Measurements from ENCODE around the gene EGFL6.

EGFL6 gene

DNA sequence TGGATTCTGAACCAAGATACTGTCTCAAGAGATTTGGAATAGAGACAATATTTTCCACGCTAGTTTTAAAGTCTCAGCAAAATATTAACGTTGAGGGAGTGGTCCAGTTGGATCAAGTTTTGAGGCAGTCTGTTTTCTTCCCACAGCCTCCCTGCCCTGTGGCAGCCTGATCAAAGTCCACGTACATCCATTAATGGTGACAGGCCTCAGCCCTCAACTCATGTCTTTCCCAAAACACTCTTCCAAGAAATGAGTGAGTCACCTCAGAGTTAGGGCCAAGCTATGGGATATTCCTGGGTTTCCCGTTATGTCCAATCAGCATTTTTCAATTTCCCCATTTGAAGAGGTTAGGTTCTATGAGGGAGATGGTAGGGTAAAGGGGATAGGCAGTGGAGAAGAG, 28.5 kb downstream of the EGFL6 start:
- H3K9ac ChIP-seq (ENCODE audit: low read length): no peak overlapping the region
- no peak for DNase-seq

DNA sequence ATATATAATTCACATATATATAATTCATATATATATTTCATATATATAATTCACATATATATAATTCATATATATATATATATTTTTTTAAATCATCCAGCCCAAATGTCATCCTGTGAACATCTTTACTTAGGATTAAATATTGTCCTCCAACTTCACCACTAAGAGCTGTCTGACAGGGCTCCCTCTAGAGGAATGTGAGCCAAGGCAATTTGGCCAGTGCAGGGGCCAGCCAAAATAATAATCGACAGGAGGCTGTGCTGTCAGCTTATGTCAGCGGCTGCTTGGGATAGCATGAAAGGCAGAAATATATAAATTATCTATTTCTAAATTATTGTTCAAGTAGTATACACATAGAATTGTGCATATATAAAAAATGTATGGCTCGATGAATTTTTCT, 29.5 kb downstream of the EGFL6 start:
- Histone ChIP-seq H3K23ac (ENCODE audit: low read length) (no peak overlapping the region), H3K9ac (ENCODE audit: low read length) (no peak overlapping the region), H3K27me3 (ENCODE audit: insufficient read depth, low read length, poor library complexity) (no peaks in the 10 kb centered on the region), H3K4me1 (ENCODE audit: control insufficient read depth, low read depth, low read length) (no peaks in the 10 kb centered on the region), H3K56ac (ENCODE audit: low read length) (no peak overlapping the region), H2BK5ac (ENCODE audit: low read length) (no peak overlapping the region), H3K27ac (ENCODE audit: low read depth, low read length) (no peak overlapping the region), H3K79me1 (ENCODE audit: low read length) (no peaks in the 10 kb centered on the region), H4K5ac (ENCODE audit: low read length) (no peak overlapping the region), H3K4ac (ENCODE audit: low read depth, low read length) (no peak overlapping the region), H2AK5ac (ENCODE audit: low read length) (no peak overlapping the region), H3K4me2 (ENCODE audit: low read length) (no peak overlapping the region), H3K79me2 (ENCODE audit: control insufficient read depth, insufficient read depth, low read length) (no peaks in the 10 kb centered on the region), H3K18ac (ENCODE audit: low read length) (no peak overlapping the region), H3K4me3 (ENCODE audit: low read length) (no peak overlapping the region), H2BK15ac (replicated peaks; ENCODE audit: low read depth) (no peak overlapping the region), H4K8ac (ENCODE audit: low read depth, low read length) (no peak overlapping the region), H2BK120ac (ENCODE audit: low read depth, low read length) (no peak overlapping the region), H3K36me3 (ENCODE audit: control insufficient read depth, insufficient read depth, low read length) (no peaks in the 10 kb centered on the region)
- peak; percentile 14 for DNase-seq
- WGBS (ENCODE audit: extremely low coverage, insufficient coverage, low lambda C conversion rate): no CpG with 5 or more reads among the region's 3 CpGs

More for the DNA sequence above, 28.5 kb downstream of the EGFL6 start:
- no peak overlapping the region for H3K23ac ChIP-seq (ENCODE audit: low read length)
- H3K4ac ChIP-seq (ENCODE audit: low read depth, low read length): no peak overlapping the region
- no peak overlapping the region for H3K56ac ChIP-seq (ENCODE audit: low read length)
- no peak overlapping the region for H3K27ac ChIP-seq (ENCODE audit: low read depth, low read length)
- no peaks in the 10 kb centered on the region for H3K36me3 ChIP-seq (ENCODE audit: control insufficient read depth, insufficient read depth, low read length)
- no peak overlapping the region for H2BK5ac ChIP-seq (ENCODE audit: low read length)
- H4K8ac ChIP-seq (ENCODE audit: low read depth, low read length): no peak overlapping the region
- H3K18ac ChIP-seq (ENCODE audit: low read length): no peak overlapping the region
- no peaks in the 10 kb centered on the region for H3K79me1 ChIP-seq (ENCODE audit: low read length)
- H3K4me3 ChIP-seq (ENCODE audit: low read length): no peak overlapping the region
- H3K79me2 ChIP-seq (ENCODE audit: control insufficient read depth, insufficient read depth, low read length): no peaks in the 10 kb centered on the region
- no CpG with 5 or more reads among the region's 4 CpGs for WGBS (ENCODE audit: extremely low coverage, insufficient coverage, low lambda C conversion rate)
- no peaks in the 10 kb centered on the region for H3K27me3 ChIP-seq (ENCODE audit: insufficient read depth, low read length, poor library complexity)
- H3K4me2 ChIP-seq (ENCODE audit: low read length): no peak overlapping the region
- H2BK120ac ChIP-seq (ENCODE audit: low read depth, low read length): no peak overlapping the region
- H2BK15ac ChIP-seq (replicated peaks; ENCODE audit: low read depth): no peak overlapping the region
- H2AK5ac ChIP-seq (ENCODE audit: low read length): no peak overlapping the region
- H4K5ac ChIP-seq (ENCODE audit: low read length): no peak overlapping the region
- no peaks in the 10 kb centered on the region for H3K4me1 ChIP-seq (ENCODE audit: control insufficient read depth, low read depth, low read length)

- DNase-seq: no peak
- Histone ChIP-seq H3K56ac (ENCODE audit: low read length) (no peak overlapping the region), H2BK120ac (ENCODE audit: low read depth, low read length) (no peak overlapping the region), H2BK5ac (ENCODE audit: low read length) (no peak overlapping the region), H3K27ac (ENCODE audit: low read depth, low read length) (no peak overlapping the region), H3K18ac (ENCODE audit: low read length) (no peak overlapping the region), H3K23ac (ENCODE audit: low read length) (no peak overlapping the region), H3K4me2 (ENCODE audit: low read length) (no peak overlapping the region), H2AK5ac (ENCODE audit: low read length) (no peak overlapping the region), H3K9ac (ENCODE audit: low read length) (no peak overlapping the region), H4K5ac (ENCODE audit: low read length) (no peak overlapping the region), H3K79me2 (ENCODE audit: control insufficient read depth, insufficient read depth, low read length) (no peaks in the 10 kb centered on the region), H3K27me3 (ENCODE audit: insufficient read depth, low read length, poor library complexity) (no peaks in the 10 kb centered on the region), H3K4me1 (ENCODE audit: control insufficient read depth, low read depth, low read length) (no peaks in the 10 kb centered on the region), H3K79me1 (ENCODE audit: low read length) (no peaks in the 10 kb centered on the region), H3K4ac (ENCODE audit: low read depth, low read length) (no peak overlapping the region), H3K36me3 (ENCODE audit: control insufficient read depth, insufficient read depth, low read length) (no peaks in the 10 kb centered on the region), H2BK15ac (replicated peaks; ENCODE audit: low read depth) (no peak overlapping the region), H4K8ac (ENCODE audit: low read depth, low read length) (no peak overlapping the region), H3K4me3 (ENCODE audit: low read length) (no peak overlapping the region)
- WGBS (ENCODE audit: extremely low coverage, insufficient coverage, low lambda C conversion rate): no CpG with 5 or more reads among the region's 1 CpG
These were observed 30.1 kb downstream of the EGFL6 start for GRCh38 chrX:13599491-13599890.

DNA sequence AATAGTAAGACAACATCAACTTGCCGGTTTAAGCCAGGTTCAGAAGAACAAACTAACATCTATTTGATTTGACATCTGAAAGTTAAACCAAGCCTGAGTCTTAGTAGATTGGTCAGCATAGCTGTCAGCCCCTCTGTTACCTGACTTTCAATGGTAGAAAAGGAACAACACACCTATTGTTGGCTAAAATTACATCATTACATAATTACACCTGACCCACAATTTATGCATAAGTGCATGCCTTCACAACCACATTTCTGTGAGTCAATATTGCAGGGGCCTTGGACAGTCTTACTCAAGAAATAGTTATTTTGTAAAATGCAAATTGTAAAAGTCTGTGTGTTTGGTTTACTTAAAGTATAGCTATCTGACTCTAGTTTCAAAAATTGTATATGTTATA, 36.2 kb downstream of the EGFL6 start:
- no peak for DNase-seq
- H2BK15ac ChIP-seq (replicated peaks; ENCODE audit: low read depth): no peak overlapping the region
- no peak overlapping the region for H3K23ac ChIP-seq (ENCODE audit: low read length)
- H3K4me2 ChIP-seq (ENCODE audit: low read length): no peak overlapping the region
- H3K36me3 ChIP-seq (ENCODE audit: control insufficient read depth, insufficient read depth, low read length): no peaks in the 10 kb centered on the region
- no peaks in the 10 kb centered on the region for H3K79me1 ChIP-seq (ENCODE audit: low read length)
- H2BK120ac ChIP-seq (ENCODE audit: low read depth, low read length): no peak overlapping the region
- no peaks in the 10 kb centered on the region for H3K79me2 ChIP-seq (ENCODE audit: control insufficient read depth, insufficient read depth, low read length)
- no peaks in the 10 kb centered on the region for H3K4me1 ChIP-seq (ENCODE audit: control insufficient read depth, low read depth, low read length)
- no peak overlapping the region for H3K4me3 ChIP-seq (ENCODE audit: low read length)
- no peak overlapping the region for H2AK5ac ChIP-seq (ENCODE audit: low read length)
- no peak overlapping the region for H3K4ac ChIP-seq (ENCODE audit: low read depth, low read length)
- no peaks in the 10 kb centered on the region for H3K27me3 ChIP-seq (ENCODE audit: insufficient read depth, low read length, poor library complexity)
- H4K5ac ChIP-seq (ENCODE audit: low read length): no peak overlapping the region
- no peak overlapping the region for H4K8ac ChIP-seq (ENCODE audit: low read depth, low read length)
- no peak overlapping the region for H2BK5ac ChIP-seq (ENCODE audit: low read length)
- no peak overlapping the region for H3K27ac ChIP-seq (ENCODE audit: low read depth, low read length)
- H3K18ac ChIP-seq (ENCODE audit: low read length): no peak overlapping the region
- no peak overlapping the region for H3K56ac ChIP-seq (ENCODE audit: low read length)
- H3K9ac ChIP-seq (ENCODE audit: low read length): no peak overlapping the region
- no CpG with 5 or more reads among the region's 1 CpG for WGBS (ENCODE audit: extremely low coverage, insufficient coverage, low lambda C conversion rate)

- no peak for DNase-seq
- H3K23ac ChIP-seq (ENCODE audit: low read length): no peak overlapping the region
These were observed 38.1 kb downstream of the EGFL6 start for GRCh38 chrX:13607331-13607995.

GRCh38 chrX:13607996-13608365, 38.6 kb downstream of the EGFL6 start:
- Histone ChIP-seq H3K18ac (ENCODE audit: low read length) (no peak overlapping the region), H3K56ac (ENCODE audit: low read length) (no peak overlapping the region), H2BK120ac (ENCODE audit: low read depth, low read length) (no peak overlapping the region), H2BK5ac (ENCODE audit: low read length) (no peak overlapping the region), H3K23ac (ENCODE audit: low read length) (no peak overlapping the region), H4K8ac (ENCODE audit: low read depth, low read length) (no peak overlapping the region), H3K36me3 (ENCODE audit: control insufficient read depth, insufficient read depth, low read length) (no peaks in the 10 kb centered on the region), H3K4me3 (ENCODE audit: low read length) (no peak overlapping the region), H3K27me3 (ENCODE audit: insufficient read depth, low read length, poor library complexity) (no peaks in the 10 kb centered on the region), H3K4ac (ENCODE audit: low read depth, low read length) (no peak overlapping the region), H3K4me2 (ENCODE audit: low read length) (no peak overlapping the region), H2BK15ac (replicated peaks; ENCODE audit: low read depth) (no peak overlapping the region), H3K4me1 (ENCODE audit: control insufficient read depth, low read depth, low read length) (no peaks in the 10 kb centered on the region), H4K5ac (ENCODE audit: low read length) (no peak overlapping the region), H3K79me1 (ENCODE audit: low read length) (no peaks in the 10 kb centered on the region), H2AK5ac (ENCODE audit: low read length) (no peak overlapping the region), H3K79me2 (ENCODE audit: control insufficient read depth, insufficient read depth, low read length) (no peaks in the 10 kb centered on the region), H3K27ac (ENCODE audit: low read depth, low read length) (no peak overlapping the region), H3K9ac (ENCODE audit: low read length) (no peak overlapping the region)
- peak; percentile 27 for DNase-seq
- WGBS (ENCODE audit: extremely low coverage, insufficient coverage, low lambda C conversion rate): no CpG with 5 or more reads among the region's 2 CpGs

More at GRCh38 chrX:13607331-13607995, 38.1 kb downstream of the EGFL6 start:
- Histone ChIP-seq H3K79me1 (ENCODE audit: low read length) (no peaks in the 10 kb centered on the region), H2BK5ac (ENCODE audit: low read length) (no peak overlapping the region), H3K56ac (ENCODE audit: low read length) (no peak overlapping the region), H2BK120ac (ENCODE audit: low read depth, low read length) (no peak overlapping the region), H3K9ac (ENCODE audit: low read length) (no peak overlapping the region), H3K4me1 (ENCODE audit: control insufficient read depth, low read depth, low read length) (no peaks in the 10 kb centered on the region), H2AK5ac (ENCODE audit: low read length) (no peak overlapping the region), H3K27me3 (ENCODE audit: insufficient read depth, low read length, poor library complexity) (no peaks in the 10 kb centered on the region), H3K4ac (ENCODE audit: low read depth, low read length) (no peak overlapping the region), H4K5ac (ENCODE audit: low read length) (no peak overlapping the region), H3K36me3 (ENCODE audit: control insufficient read depth, insufficient read depth, low read length) (no peaks in the 10 kb centered on the region), H2BK15ac (replicated peaks; ENCODE audit: low read depth) (no peak overlapping the region), H3K79me2 (ENCODE audit: control insufficient read depth, insufficient read depth, low read length) (no peaks in the 10 kb centered on the region), H3K4me3 (ENCODE audit: low read length) (no peak overlapping the region), H3K18ac (ENCODE audit: low read length) (no peak overlapping the region), H3K27ac (ENCODE audit: low read depth, low read length) (no peak overlapping the region), H4K8ac (ENCODE audit: low read depth, low read length) (no peak overlapping the region), H3K4me2 (ENCODE audit: low read length) (no peak overlapping the region)
- WGBS (ENCODE audit: extremely low coverage, insufficient coverage, low lambda C conversion rate): no CpG with 5 or more reads among the region's 6 CpGs

Measured in mesendoderm (in vitro differentiated cells).